MM.1S (cell line): ENCODE measurements around the gene COL26A1.

ENCODE experiments used
- EZH2 ChIP-seq: fragments of 300-600 bp; sonication (generic); optimal IDR thresholded peaks from 2 replicates; pipeline ENCODE3; 2017; ENCODE audit warnings: low read depth, mild to moderate bottlenecking, antibody characterized with exemption, low read length, mixed read lengths
- EZH2phosphoT487 ChIP-seq: fragments of 300-600 bp; sonication (generic); IDR thresholded peaks from 2 replicates; pipeline ENCODE4 v1.6.1; 2018; ENCODE audit warnings: antibody characterized with exemption, low read length
- TF ChIP-seq, protein P1 (sequence below): fragments of 300-600 bp; sonication (generic); IDR thresholded peaks from 2 replicates; pipeline ENCODE4 v1.5.1; 2016; ENCODE audit warnings: antibody characterized with exemption, low read length, mixed read lengths

DNA sequence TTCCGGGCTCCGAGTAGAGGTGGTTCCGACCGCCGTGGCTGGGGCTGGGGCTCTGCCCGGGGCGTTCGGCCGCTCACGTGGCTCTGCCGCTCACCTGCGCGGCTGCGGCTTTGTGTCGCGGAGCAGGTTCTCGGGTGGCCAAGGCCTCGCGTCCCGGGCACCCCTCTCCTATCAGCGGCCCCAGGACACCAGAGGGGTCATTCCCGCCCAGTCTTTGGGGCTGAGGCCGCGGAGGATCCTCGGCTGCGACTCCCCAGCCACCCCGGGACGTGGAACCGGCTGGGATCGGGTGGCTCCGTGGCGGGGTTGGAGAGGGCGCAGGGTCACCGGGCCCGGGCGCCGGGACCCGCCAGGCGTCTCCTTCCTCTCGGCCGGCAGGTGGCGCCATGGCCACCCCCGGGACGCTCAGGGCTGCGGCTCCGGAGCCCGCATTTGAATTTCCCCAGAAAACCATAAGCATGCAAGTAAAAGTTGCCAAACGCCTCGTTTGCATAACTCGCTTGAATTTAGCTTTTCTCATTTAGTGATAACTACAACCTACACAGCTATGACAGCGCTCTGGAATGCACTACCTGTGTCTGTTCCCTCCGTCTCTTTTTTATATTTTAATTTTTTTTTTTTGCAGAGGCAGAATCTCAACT lies 1.2 kb downstream of the COL26A1 start:
- TF ChIP-seq, protein P1, sequence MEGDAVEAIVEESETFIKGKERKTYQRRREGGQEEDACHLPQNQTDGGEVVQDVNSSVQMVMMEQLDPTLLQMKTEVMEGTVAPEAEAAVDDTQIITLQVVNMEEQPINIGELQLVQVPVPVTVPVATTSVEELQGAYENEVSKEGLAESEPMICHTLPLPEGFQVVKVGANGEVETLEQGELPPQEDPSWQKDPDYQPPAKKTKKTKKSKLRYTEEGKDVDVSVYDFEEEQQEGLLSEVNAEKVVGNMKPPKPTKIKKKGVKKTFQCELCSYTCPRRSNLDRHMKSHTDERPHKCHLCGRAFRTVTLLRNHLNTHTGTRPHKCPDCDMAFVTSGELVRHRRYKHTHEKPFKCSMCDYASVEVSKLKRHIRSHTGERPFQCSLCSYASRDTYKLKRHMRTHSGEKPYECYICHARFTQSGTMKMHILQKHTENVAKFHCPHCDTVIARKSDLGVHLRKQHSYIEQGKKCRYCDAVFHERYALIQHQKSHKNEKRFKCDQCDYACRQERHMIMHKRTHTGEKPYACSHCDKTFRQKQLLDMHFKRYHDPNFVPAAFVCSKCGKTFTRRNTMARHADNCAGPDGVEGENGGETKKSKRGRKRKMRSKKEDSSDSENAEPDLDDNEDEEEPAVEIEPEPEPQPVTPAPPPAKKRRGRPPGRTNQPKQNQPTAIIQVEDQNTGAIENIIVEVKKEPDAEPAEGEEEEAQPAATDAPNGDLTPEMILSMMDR = peak; percentile 72
- TF ChIP-seq EZH2phosphoT487 (no peak), EZH2 (no peak)
